ENCODE results near the gene FNDC5. TPM values are rescaled to one million over a fixed set of nuclear protein-coding genes. Genes with fewer than 3 reads are reported as not detected.

FNDC5 gene
- total and polyA plus RNA-seq, 2 of the 13 experiments (the other 11 are each of a cell fraction or from before 2014, with no cell fraction given), result 1.4 to 3.1 TPM

- TF ChIP-seq ZNF225 (CRISPR knock-in tag; IDR thresholded peaks at IDR 0.05) (no peak), TEF (CRISPR knock-in tag; IDR thresholded peaks at IDR 0.05) (peak; percentile 24; the same call in 1 of the 2 replicates), GPN1 (CRISPR knock-in tag; IDR thresholded peaks at IDR 0.05; ENCODE audit: borderline replicate concordance) (no peak), ZFP82 (CRISPR knock-in tag; IDR thresholded peaks at IDR 0.05; ENCODE audit: borderline replicate concordance) (no peak), SAFB2 (CRISPR knock-in tag; IDR thresholded peaks at IDR 0.05; ENCODE audit: borderline replicate concordance, low read depth) (no peak), ZNF552 (CRISPR knock-in tag; IDR thresholded peaks at IDR 0.05; ENCODE audit: borderline replicate concordance) (0 out of 2 replicates have a peak, but pooled peaks have one; percentile 25), ZNF674 (CRISPR knock-in tag; IDR thresholded peaks at IDR 0.05; ENCODE audit: low read depth) (no peak), ATRX (CRISPR knock-in tag; IDR thresholded peaks at IDR 0.05; ENCODE audit: borderline replicate concordance) (no peak), ZNF160 (CRISPR knock-in tag; IDR thresholded peaks at IDR 0.05) (no peak), MXD3 (CRISPR knock-in tag; IDR thresholded peaks at IDR 0.05) (0 out of 2 replicates have a peak, but pooled peaks have one; percentile 60), ZHX2 (IDR thresholded peaks at IDR 0.05; ENCODE audit: low read depth) (no peak), ZHX2 (CRISPR knock-in tag; IDR thresholded peaks at IDR 0.05; ENCODE audit: borderline replicate concordance) (no peak), SYNCRIP (IDR thresholded peaks at IDR 0.05; ENCODE audit: insufficient read depth, low read depth, low read length) (no peak), ZNF33B (CRISPR knock-in tag; IDR thresholded peaks at IDR 0.05) (peak; percentile 26; the same call in 1 of the 2 replicates), DNMT3B (CRISPR knock-in tag; conservative IDR thresholded peaks at IDR 0.05) (no peak), ZNF367 (CRISPR knock-in tag; IDR thresholded peaks at IDR 0.05; ENCODE audit: borderline replicate concordance) (no peak), ZNF143 (CRISPR knock-in tag; IDR thresholded peaks at IDR 0.05) (no peak), ZNF512 (CRISPR knock-in tag; IDR thresholded peaks at IDR 0.05) (no peak), JUNB (CRISPR knock-in tag; IDR thresholded peaks at IDR 0.05; ENCODE audit: borderline replicate concordance) (no peak), PAF1 (CRISPR knock-in tag; IDR thresholded peaks at IDR 0.05) (no peak), PITX1 (CRISPR knock-in tag; IDR thresholded peaks at IDR 0.05) (peak; percentile 28; the same call in 1 of the 2 replicates)
Measured at GRCh38 chr1:32817815-32818786, 52.6 kb downstream of the FNDC5 start (continued).
